Measurements from ENCODE around the gene CKS1B. TPM values are rescaled to one million over a fixed set of nuclear protein-coding genes. Genes with fewer than 3 reads are reported as not detected.

CKS1B gene
- total and polyA plus RNA-seq, 9 of the 15 experiments (the other 6 are each of a cell fraction or from before 2014, with no cell fraction given) = 215 to 1,103 (median 460) TPM

- TF ChIP-seq, protein P1, sequence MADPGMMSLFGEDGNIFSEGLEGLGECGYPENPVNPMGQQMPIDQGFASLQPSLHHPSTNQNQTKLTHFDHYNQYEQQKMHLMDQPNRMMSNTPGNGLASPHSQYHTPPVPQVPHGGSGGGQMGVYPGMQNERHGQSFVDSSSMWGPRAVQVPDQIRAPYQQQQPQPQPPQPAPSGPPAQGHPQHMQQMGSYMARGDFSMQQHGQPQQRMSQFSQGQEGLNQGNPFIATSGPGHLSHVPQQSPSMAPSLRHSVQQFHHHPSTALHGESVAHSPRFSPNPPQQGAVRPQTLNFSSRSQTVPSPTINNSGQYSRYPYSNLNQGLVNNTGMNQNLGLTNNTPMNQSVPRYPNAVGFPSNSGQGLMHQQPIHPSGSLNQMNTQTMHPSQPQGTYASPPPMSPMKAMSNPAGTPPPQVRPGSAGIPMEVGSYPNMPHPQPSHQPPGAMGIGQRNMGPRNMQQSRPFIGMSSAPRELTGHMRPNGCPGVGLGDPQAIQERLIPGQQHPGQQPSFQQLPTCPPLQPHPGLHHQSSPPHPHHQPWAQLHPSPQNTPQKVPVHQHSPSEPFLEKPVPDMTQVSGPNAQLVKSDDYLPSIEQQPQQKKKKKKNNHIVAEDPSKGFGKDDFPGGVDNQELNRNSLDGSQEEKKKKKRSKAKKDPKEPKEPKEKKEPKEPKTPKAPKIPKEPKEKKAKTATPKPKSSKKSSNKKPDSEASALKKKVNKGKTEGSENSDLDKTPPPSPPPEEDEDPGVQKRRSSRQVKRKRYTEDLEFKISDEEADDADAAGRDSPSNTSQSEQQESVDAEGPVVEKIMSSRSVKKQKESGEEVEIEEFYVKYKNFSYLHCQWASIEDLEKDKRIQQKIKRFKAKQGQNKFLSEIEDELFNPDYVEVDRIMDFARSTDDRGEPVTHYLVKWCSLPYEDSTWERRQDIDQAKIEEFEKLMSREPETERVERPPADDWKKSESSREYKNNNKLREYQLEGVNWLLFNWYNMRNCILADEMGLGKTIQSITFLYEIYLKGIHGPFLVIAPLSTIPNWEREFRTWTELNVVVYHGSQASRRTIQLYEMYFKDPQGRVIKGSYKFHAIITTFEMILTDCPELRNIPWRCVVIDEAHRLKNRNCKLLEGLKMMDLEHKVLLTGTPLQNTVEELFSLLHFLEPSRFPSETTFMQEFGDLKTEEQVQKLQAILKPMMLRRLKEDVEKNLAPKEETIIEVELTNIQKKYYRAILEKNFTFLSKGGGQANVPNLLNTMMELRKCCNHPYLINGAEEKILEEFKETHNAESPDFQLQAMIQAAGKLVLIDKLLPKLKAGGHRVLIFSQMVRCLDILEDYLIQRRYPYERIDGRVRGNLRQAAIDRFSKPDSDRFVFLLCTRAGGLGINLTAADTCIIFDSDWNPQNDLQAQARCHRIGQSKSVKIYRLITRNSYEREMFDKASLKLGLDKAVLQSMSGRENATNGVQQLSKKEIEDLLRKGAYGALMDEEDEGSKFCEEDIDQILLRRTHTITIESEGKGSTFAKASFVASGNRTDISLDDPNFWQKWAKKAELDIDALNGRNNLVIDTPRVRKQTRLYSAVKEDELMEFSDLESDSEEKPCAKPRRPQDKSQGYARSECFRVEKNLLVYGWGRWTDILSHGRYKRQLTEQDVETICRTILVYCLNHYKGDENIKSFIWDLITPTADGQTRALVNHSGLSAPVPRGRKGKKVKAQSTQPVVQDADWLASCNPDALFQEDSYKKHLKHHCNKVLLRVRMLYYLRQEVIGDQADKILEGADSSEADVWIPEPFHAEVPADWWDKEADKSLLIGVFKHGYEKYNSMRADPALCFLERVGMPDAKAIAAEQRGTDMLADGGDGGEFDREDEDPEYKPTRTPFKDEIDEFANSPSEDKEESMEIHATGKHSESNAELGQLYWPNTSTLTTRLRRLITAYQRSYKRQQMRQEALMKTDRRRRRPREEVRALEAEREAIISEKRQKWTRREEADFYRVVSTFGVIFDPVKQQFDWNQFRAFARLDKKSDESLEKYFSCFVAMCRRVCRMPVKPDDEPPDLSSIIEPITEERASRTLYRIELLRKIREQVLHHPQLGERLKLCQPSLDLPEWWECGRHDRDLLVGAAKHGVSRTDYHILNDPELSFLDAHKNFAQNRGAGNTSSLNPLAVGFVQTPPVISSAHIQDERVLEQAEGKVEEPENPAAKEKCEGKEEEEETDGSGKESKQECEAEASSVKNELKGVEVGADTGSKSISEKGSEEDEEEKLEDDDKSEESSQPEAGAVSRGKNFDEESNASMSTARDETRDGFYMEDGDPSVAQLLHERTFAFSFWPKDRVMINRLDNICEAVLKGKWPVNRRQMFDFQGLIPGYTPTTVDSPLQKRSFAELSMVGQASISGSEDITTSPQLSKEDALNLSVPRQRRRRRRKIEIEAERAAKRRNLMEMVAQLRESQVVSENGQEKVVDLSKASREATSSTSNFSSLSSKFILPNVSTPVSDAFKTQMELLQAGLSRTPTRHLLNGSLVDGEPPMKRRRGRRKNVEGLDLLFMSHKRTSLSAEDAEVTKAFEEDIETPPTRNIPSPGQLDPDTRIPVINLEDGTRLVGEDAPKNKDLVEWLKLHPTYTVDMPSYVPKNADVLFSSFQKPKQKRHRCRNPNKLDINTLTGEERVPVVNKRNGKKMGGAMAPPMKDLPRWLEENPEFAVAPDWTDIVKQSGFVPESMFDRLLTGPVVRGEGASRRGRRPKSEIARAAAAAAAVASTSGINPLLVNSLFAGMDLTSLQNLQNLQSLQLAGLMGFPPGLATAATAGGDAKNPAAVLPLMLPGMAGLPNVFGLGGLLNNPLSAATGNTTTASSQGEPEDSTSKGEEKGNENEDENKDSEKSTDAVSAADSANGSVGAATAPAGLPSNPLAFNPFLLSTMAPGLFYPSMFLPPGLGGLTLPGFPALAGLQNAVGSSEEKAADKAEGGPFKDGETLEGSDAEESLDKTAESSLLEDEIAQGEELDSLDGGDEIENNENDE (IDR thresholded peaks at IDR 0.05; ENCODE audit: low read depth, low read length) = no peak
- TF ChIP-seq ZNF24 (IDR thresholded peaks at IDR 0.05) (no peak), ETV5 (CRISPR knock-in tag; IDR thresholded peaks at IDR 0.05; ENCODE audit: low read depth) (0 out of 2 replicates have a peak, but pooled peaks have one; percentile 39), ZNF518B (CRISPR knock-in tag; IDR thresholded peaks at IDR 0.05) (no peak), KDM2B (CRISPR knock-in tag; IDR thresholded peaks at IDR 0.05) (no peak)
- TF ChIP-seq, protein P2, sequence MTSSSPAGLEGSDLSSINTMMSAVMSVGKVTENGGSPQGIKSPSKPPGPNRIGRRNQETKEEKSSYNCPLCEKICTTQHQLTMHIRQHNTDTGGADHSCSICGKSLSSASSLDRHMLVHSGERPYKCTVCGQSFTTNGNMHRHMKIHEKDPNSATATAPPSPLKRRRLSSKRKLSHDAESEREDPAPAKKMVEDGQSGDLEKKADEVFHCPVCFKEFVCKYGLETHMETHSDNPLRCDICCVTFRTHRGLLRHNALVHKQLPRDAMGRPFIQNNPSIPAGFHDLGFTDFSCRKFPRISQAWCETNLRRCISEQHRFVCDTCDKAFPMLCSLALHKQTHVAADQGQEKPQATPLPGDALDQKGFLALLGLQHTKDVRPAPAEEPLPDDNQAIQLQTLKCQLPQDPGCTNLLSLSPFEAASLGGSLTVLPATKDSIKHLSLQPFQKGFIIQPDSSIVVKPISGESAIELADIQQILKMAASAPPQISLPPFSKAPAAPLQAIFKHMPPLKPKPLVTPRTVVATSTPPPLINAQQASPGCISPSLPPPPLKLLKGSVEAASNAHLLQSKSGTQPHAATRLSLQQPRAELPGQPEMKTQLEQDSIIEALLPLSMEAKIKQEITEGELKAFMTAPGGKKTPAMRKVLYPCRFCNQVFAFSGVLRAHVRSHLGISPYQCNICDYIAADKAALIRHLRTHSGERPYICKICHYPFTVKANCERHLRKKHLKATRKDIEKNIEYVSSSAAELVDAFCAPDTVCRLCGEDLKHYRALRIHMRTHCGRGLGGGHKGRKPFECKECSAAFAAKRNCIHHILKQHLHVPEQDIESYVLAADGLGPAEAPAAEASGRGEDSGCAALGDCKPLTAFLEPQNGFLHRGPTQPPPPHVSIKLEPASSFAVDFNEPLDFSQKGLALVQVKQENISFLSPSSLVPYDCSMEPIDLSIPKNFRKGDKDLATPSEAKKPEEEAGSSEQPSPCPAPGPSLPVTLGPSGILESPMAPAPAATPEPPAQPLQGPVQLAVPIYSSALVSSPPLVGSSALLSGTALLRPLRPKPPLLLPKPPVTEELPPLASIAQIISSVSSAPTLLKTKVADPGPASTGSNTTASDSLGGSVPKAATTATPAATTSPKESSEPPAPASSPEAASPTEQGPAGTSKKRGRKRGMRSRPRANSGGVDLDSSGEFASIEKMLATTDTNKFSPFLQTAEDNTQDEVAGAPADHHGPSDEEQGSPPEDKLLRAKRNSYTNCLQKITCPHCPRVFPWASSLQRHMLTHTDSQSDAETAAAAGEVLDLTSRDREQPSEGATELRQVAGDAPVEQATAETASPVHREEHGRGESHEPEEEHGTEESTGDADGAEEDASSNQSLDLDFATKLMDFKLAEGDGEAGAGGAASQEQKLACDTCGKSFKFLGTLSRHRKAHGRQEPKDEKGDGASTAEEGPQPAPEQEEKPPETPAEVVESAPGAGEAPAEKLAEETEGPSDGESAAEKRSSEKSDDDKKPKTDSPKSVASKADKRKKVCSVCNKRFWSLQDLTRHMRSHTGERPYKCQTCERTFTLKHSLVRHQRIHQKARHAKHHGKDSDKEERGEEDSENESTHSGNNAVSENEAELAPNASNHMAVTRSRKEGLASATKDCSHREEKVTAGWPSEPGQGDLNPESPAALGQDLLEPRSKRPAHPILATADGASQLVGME (CRISPR knock-in tag; IDR thresholded peaks at IDR 0.05) = peak; percentile 69; the same call in 1 of the 2 replicates
Measured at GRCh38 chr1:154955039-154955717, 19.3 kb upstream of the CKS1B start (continued).
